GM10847 (cell line): Measurements from ENCODE around the gene FBN3.

ENCODE experiments used
- POLR2A ChIP-seq: IDR thresholded peaks from 2 replicates; pipeline ENCODE4 v1.6.1; 2011; ENCODE audit not compliant: insufficient read length; ENCODE audit errors: extremely low read depth

The FBN3 gene

GRCh38 chr19:8065875-8066261, 83.5 kb downstream of the FBN3 start:
- no peak for TF ChIP-seq POLR2A

- TF ChIP-seq POLR2A, result no peak
Observed at GRCh38 chr19:8064911-8065874, 84.2 kb downstream of the FBN3 start.

- no peak for TF ChIP-seq POLR2A
Observed at GRCh38 chr19:8057545-8058270, 91.7 kb downstream of the FBN3 start.

- no peak for TF ChIP-seq POLR2A
Observed at GRCh38 chr19:8056533-8056932, 92.9 kb downstream of the FBN3 start.

- no peak for TF ChIP-seq POLR2A
Observed at GRCh38 chr19:8054169-8054568, 95.2 kb downstream of the FBN3 start.

GRCh38 chr19:8052464-8052859, 96.9 kb downstream of the FBN3 start, which contains the start of gene CCL25:
Gene CCL25 (plus strand): TSS chr19:8052760. CDS start chr19:8053050, 290 bp downstream.
- TF ChIP-seq POLR2A, result no peak

GRCh38 chr19:8050274-8051096, 98.9 kb downstream of the FBN3 start:
- TF ChIP-seq POLR2A, result peak; percentile 54

GRCh38 chr19:8046569-8047165, 102.7 kb downstream of the FBN3 start:
- TF ChIP-seq POLR2A, result no peak

- no peak for TF ChIP-seq POLR2A
Observed at GRCh38 chr19:8045872-8046568, 103.4 kb downstream of the FBN3 start.

GRCh38 chr19:8044018-8044417, 105.4 kb downstream of the FBN3 start:
- TF ChIP-seq POLR2A, result no peak

GRCh38 chr19:8042900-8043299, 106.5 kb downstream of the FBN3 start:
- no peak for TF ChIP-seq POLR2A

- TF ChIP-seq POLR2A, result no peak
Observed at GRCh38 chr19:8041531-8041931, 107.9 kb downstream of the FBN3 start.

- TF ChIP-seq POLR2A, result no peak
Observed at GRCh38 chr19:8039231-8039630, 110.2 kb downstream of the FBN3 start.

GRCh38 chr19:8038815-8039214, 110.6 kb downstream of the FBN3 start:
- TF ChIP-seq POLR2A, result no peak

- no peak for TF ChIP-seq POLR2A
Observed at GRCh38 chr19:8036434-8037099, 112.8 kb downstream of the FBN3 start.
